HepG2 (cell line): ENCODE measurements around the gene CHDH. TPM values are rescaled to one million over a fixed set of nuclear protein-coding genes. Genes with fewer than 3 reads are reported as not detected.

ENCODE experiments used
- ATRX ChIP-seq: sonication (generic); formaldehyde crosslinking; IDR thresholded peaks from 2 replicates; pipeline ENCODE4 v1.4.0; 2020; ENCODE audit warnings: missing genetic modification reagents, borderline replicate concordance
- BATF2 ChIP-seq: sonication (generic); formaldehyde crosslinking; IDR thresholded peaks from 2 replicates; pipeline ENCODE4 v1.8.0; 2022; ENCODE audit warnings: mild to moderate bottlenecking, missing genetic modification reagents, moderate library complexity
- ETV5 ChIP-seq: IDR thresholded peaks from 2 replicates; pipeline ENCODE4 v1.6.1; 2018; ENCODE audit warnings: missing biosample characterization, missing genetic modification reagents, inconsistent platforms, borderline replicate concordance
- JUN ChIP-seq: sonication (generic); formaldehyde crosslinking; IDR thresholded peaks from 2 replicates; pipeline ENCODE4 v1.4.0; 2020; ENCODE audit warnings: mild to moderate bottlenecking, missing genetic modification reagents
- KAT7 ChIP-seq: IDR thresholded peaks from 2 replicates; pipeline ENCODE4 v1.6.1; 2018; ENCODE audit warnings: borderline replicate concordance, missing compliant biosample characterization
- KLF15 ChIP-seq: sonication (generic); formaldehyde crosslinking; IDR thresholded peaks from 2 replicates; pipeline ENCODE4 v1.8.1; 2023; ENCODE audit warnings: borderline replicate concordance, mild to moderate bottlenecking, inconsistent platforms, missing genetic modification reagents, mixed read lengths
- NFKBIZ ChIP-seq: IDR thresholded peaks from 2 replicates; pipeline ENCODE4 v1.6.1; 2018; ENCODE audit warnings: missing genetic modification reagents, missing compliant biosample characterization
- ONECUT2 ChIP-seq: sonication (generic); formaldehyde crosslinking; IDR thresholded peaks from 2 replicates; pipeline ENCODE4 v1.4.0; 2020; ENCODE audit warnings: missing genetic modification reagents
- SRSF9 ChIP-seq: fragments of 200-400 bp; formaldehyde crosslinking; IDR thresholded peaks from 2 replicates; pipeline ENCODE4 v1.6.1; 2018; ENCODE audit warnings: borderline replicate concordance, mild to moderate bottlenecking, low read depth, low read length; ENCODE audit not compliant: insufficient read depth, poor library complexity, severe bottlenecking
- SRY ChIP-seq: sonication (generic); formaldehyde crosslinking; IDR thresholded peaks from 2 replicates; pipeline ENCODE4 v1.8.0; 2022; ENCODE audit warnings: mild to moderate bottlenecking, missing genetic modification reagents
- YEATS2 ChIP-seq: sonication (generic); formaldehyde crosslinking; IDR thresholded peaks from 2 replicates; pipeline ENCODE4 v1.4.0; 2020; ENCODE audit warnings: missing genetic modification reagents, borderline replicate concordance
- ZGPAT ChIP-seq: IDR thresholded peaks from 2 replicates; pipeline ENCODE4 v1.6.1; 2016; ENCODE audit warnings: mild to moderate bottlenecking
- ZMYM3 ChIP-seq: sonication (generic); formaldehyde crosslinking; IDR thresholded peaks from 2 replicates; pipeline ENCODE4 v1.5.1; 2020; ENCODE audit warnings: mild to moderate bottlenecking, missing genetic modification reagents
- ZNF296 ChIP-seq: sonication (generic); formaldehyde crosslinking; conservative IDR thresholded peaks from 2 replicates; pipeline ENCODE4 v1.5.0; 2020; ENCODE audit warnings: mild to moderate bottlenecking, missing genetic modification reagents
- ZNF337 ChIP-seq: sonication (generic); formaldehyde crosslinking; IDR thresholded peaks from 2 replicates; pipeline ENCODE4 v1.5.1; 2020; ENCODE audit warnings: missing genetic modification reagents, low read depth, mild to moderate bottlenecking, borderline replicate concordance
- ZNF746 ChIP-seq: sonication (generic); formaldehyde crosslinking; IDR thresholded peaks from 2 replicates; pipeline ENCODE4 v1.8.0; 2022; ENCODE audit warnings: mild to moderate bottlenecking, missing genetic modification reagents
- ZNF784 ChIP-seq: sonication (generic); formaldehyde crosslinking; IDR thresholded peaks from 2 replicates; pipeline ENCODE4 v1.5.1; 2020; ENCODE audit warnings: missing genetic modification reagents, mild to moderate bottlenecking, borderline replicate concordance
- ZSCAN30 ChIP-seq: sonication (generic); formaldehyde crosslinking; IDR thresholded peaks from 2 replicates; pipeline ENCODE4 v1.5.0; 2020; ENCODE audit warnings: mild to moderate bottlenecking, missing genetic modification reagents
- polyA plus RNA-seq, 8 experiments: library from polyadenylated mRNA; depleted of rRNA in 3 of 8; stranded (reverse) in 7 of 8; unstranded in 1 of 8; fragments of >200 nt; fragmentation: Illumina TruSeq in 4 of 8; extraction: Trizol in 4 of 8; gene quantifications; 2 replicates each; pipeline versions ENCODE4 v1.2.1 to v1.2.3, GENCODE V29; 2011 to 2016; ENCODE audit warnings: low read depth in 4 of 8, missing spikeins in 1 of 8, mixed read lengths in 1 of 8; ENCODE audit not compliant: insufficient read depth in 1 of 8
- total RNA-seq, 5 experiments: library from RNA; depleted of rRNA; stranded (reverse); fragments of >200 nt; fragmentation: Illumina TruSeq; extraction: Trizol; gene quantifications; 2 replicates each; pipeline ENCODE4 v1.2.3, GENCODE V29; 2016; ENCODE audit warnings: low read depth in 1 of 5
- TF ChIP-seq, protein P1 (sequence below): sonication (generic); formaldehyde crosslinking; conservative IDR thresholded peaks from 2 replicates; pipeline ENCODE4 v1.8.1; 2023; ENCODE audit warnings: missing genetic modification reagents
- TF ChIP-seq, protein P2 (sequence below): sonication (generic); formaldehyde crosslinking; IDR thresholded peaks from 2 replicates; pipeline ENCODE4 v1.4.0; 2020; ENCODE audit warnings: missing genetic modification reagents, borderline replicate concordance

Gene CHDH
- total and polyA plus RNA-seq, 2 of the 13 experiments (the other 11 are each of a cell fraction or from before 2014, with no cell fraction given) = 28.1 to 48.9 TPM

GRCh38 chr3:53845103-53845880 is 927 bp downstream of the CHDH start (continued):
- no peak for TF ChIP-seq BATF2 (CRISPR knock-in tag)
- TF ChIP-seq ZGPAT (CRISPR knock-in tag) = peak; percentile 35; the same call in 1 of the 2 replicates
- no peak; the same call in 1 of the 2 replicates for TF ChIP-seq YEATS2
- no peak for TF ChIP-seq ZNF746 (CRISPR knock-in tag)
- TF ChIP-seq ZSCAN30 (CRISPR knock-in tag) = 0 out of 2 replicates have a peak, but pooled peaks have one; percentile 28
- no peak for TF ChIP-seq ZNF337 (CRISPR knock-in tag)
- TF ChIP-seq ONECUT2 (CRISPR knock-in tag) = no peak
- TF ChIP-seq KAT7 = 0 out of 2 replicates have a peak, but pooled peaks have one; percentile 44
- TF ChIP-seq ATRX (CRISPR knock-in tag) = no peak
- no peak for TF ChIP-seq KLF15 (CRISPR knock-in tag)
- TF ChIP-seq ZNF784 = no peak
- no peak for TF ChIP-seq ETV5 (CRISPR knock-in tag)
- no peak for TF ChIP-seq JUN (CRISPR knock-in tag)
- peak; percentile 77 for TF ChIP-seq ZMYM3
- no peak for TF ChIP-seq ZNF296 (CRISPR knock-in tag)
- no peak for TF ChIP-seq NFKBIZ (CRISPR knock-in tag)
- TF ChIP-seq, protein P1, sequence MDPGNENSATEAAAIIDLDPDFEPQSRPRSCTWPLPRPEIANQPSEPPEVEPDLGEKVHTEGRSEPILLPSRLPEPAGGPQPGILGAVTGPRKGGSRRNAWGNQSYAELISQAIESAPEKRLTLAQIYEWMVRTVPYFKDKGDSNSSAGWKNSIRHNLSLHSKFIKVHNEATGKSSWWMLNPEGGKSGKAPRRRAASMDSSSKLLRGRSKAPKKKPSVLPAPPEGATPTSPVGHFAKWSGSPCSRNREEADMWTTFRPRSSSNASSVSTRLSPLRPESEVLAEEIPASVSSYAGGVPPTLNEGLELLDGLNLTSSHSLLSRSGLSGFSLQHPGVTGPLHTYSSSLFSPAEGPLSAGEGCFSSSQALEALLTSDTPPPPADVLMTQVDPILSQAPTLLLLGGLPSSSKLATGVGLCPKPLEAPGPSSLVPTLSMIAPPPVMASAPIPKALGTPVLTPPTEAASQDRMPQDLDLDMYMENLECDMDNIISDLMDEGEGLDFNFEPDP (CRISPR knock-in tag) = no peak
- no peak; the same call in 1 of the 2 replicates for TF ChIP-seq SRY (CRISPR knock-in tag)
- TF ChIP-seq, protein P2, sequence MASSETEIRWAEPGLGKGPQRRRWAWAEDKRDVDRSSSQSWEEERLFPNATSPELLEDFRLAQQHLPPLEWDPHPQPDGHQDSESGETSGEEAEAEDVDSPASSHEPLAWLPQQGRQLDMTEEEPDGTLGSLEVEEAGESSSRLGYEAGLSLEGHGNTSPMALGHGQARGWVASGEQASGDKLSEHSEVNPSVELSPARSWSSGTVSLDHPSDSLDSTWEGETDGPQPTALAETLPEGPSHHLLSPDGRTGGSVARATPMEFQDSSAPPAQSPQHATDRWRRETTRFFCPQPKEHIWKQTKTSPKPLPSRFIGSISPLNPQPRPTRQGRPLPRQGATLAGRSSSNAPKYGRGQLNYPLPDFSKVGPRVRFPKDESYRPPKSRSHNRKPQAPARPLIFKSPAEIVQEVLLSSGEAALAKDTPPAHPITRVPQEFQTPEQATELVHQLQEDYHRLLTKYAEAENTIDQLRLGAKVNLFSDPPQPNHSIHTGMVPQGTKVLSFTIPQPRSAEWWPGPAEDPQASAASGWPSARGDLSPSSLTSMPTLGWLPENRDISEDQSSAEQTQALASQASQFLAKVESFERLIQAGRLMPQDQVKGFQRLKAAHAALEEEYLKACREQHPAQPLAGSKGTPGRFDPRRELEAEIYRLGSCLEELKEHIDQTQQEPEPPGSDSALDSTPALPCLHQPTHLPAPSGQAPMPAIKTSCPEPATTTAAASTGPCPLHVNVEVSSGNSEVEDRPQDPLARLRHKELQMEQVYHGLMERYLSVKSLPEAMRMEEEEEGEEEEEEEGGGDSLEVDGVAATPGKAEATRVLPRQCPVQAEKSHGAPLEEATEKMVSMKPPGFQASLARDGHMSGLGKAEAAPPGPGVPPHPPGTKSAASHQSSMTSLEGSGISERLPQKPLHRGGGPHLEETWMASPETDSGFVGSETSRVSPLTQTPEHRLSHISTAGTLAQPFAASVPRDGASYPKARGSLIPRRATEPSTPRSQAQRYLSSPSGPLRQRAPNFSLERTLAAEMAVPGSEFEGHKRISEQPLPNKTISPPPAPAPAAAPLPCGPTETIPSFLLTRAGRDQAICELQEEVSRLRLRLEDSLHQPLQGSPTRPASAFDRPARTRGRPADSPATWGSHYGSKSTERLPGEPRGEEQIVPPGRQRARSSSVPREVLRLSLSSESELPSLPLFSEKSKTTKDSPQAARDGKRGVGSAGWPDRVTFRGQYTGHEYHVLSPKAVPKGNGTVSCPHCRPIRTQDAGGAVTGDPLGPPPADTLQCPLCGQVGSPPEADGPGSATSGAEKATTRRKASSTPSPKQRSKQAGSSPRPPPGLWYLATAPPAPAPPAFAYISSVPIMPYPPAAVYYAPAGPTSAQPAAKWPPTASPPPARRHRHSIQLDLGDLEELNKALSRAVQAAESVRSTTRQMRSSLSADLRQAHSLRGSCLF (CRISPR knock-in tag) = no peak
- no peak for TF ChIP-seq SRSF9
